ENCODE measurements around the gene FGF14.

The FGF14 gene

DNA sequence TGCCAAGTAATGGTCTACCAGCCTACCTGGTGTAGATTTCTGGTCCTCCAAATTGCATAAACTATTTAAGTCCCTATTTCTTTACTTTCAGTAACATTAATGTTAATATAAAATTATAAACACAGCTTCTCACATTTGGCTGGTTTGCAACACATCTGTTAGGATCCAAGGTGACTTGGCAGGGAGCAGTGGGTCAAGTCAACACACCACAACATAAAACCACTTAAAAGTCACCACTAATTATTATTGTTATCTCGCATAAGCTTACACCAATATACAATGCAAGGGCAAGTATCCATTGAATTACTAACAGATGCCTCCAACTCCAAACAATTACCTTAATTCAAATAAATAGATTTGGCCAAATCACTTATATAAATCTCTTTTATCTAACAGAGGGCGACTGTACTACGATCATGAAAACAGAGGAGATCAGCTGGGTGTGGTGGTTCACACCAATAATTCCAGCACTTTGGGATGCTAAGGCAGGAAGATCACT lies 74.7 kb downstream of the FGF14 start:
- H3K36me3 ChIP-seq (replicated peaks), result no peaks in the 10 kb centered on the region
- DNase-seq, result no peak
- no peak overlapping the region for H3K27ac ChIP-seq
- no peak overlapping the region for H3K4me3 ChIP-seq (ENCODE audit: low read depth, low read length)
- in situ Hi-C loops (cut with HindIII; ENCODE audit: low pct_ligation_motif_present, low sequenced_read_pairs), result no loop called here
- TF ChIP-seq CTCF (IDR thresholded peaks at IDR 0.05; ENCODE audit: low read depth, low read length, missing control alignments), result no peak
- H3K27me3 ChIP-seq (replicated peaks), result no peaks in the 10 kb centered on the region

DNA sequence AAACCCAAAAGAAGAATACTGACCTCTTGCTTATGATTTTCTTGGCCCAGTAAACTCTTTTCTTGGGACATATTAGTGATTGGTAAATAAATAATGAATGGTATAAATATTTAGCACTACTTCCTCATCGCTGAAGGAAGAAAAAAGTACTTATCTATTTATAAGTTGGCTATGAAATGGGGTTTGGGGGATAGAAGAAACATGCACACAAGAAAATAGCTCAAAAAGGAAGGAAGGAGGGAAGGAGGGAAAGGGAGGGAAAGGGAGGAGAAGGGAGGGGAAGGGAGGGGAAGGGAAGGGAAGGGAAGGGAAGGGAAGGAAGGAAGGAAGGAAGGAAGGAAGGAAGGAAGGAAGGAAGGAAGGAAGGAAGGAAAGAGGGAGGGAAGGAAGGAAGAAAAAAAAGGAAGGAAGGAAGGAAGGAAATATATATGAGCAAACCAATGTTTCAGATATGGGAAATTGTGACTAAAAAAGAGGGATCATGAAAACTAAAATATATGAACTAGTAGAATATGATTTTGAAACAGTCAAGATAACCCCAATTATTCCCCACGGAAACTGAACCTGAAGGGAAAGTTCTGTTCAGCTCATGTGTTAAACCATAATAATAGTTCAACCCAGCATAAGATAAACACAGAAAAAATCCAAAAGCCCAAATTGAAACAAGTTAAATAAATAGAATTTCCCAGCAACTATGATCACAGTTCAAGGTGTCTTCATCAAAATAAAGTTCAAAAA lies 75.3 kb downstream of the FGF14 start:
- Histone ChIP-seq H3K27ac (no peak overlapping the region), H3K4me3 (ENCODE audit: low read depth, low read length) (no peak overlapping the region), H3K27me3 (replicated peaks) (no peaks in the 10 kb centered on the region), H3K36me3 (replicated peaks) (no peaks in the 10 kb centered on the region)
- in situ Hi-C loops (cut with HindIII; ENCODE audit: low pct_ligation_motif_present, low sequenced_read_pairs), result no loop called here
- no peak for TF ChIP-seq CTCF (IDR thresholded peaks at IDR 0.05; ENCODE audit: low read depth, low read length, missing control alignments)
- no peak for DNase-seq

DNA sequence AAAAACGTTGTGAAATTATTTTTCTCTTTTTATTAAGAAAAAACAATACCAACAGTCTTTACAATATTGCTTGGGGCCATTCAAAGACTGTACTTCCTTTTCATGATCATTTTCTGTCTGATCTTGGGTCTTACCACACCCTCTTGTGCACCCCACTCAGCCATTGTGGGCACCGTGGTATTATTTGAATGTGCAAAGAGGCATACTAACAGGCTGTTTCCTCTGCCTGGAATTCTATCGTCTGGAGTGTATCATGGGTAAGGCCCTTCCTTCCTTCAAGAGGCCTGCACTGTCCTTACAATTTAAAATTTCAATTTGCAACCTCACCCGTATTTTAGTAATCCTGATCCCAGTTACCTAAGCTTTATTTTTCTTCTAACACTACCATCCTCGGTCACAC lies 76.5 kb downstream of the FGF14 start:
- no peak for TF ChIP-seq CTCF (IDR thresholded peaks at IDR 0.05; ENCODE audit: low read depth, low read length, missing control alignments)
- DNase-seq, result no peak
- Histone ChIP-seq H3K36me3 (replicated peaks) (no peaks in the 10 kb centered on the region), H3K27ac (no peak overlapping the region), H3K27me3 (replicated peaks) (no peaks in the 10 kb centered on the region), H3K4me3 (ENCODE audit: low read depth, low read length) (no peak overlapping the region)
- in situ Hi-C loops (cut with HindIII; ENCODE audit: low pct_ligation_motif_present, low sequenced_read_pairs), result no loop called here

DNA sequence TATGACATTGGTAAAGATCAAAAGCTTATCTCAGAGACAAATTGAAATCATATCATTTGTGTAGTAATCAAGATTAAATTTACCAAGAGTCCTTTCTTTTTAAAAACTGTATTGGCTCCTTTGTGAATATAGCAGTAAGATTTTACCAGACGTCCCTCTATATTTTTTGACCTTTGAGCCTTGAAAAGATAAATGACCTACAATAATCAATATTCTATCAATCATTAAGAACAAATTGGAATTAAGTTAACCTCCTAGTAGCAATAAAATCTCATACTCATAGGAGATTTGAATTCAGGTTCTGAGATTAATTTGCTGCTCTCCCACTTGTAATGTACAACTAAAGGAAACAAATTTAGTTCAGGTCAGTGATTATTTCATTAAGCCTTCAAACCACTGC lies 78.3 kb downstream of the FGF14 start:
- DNase-seq, result no peak
- TF ChIP-seq CTCF (IDR thresholded peaks at IDR 0.05; ENCODE audit: low read depth, low read length, missing control alignments), result no peak
- H3K4me3 ChIP-seq (ENCODE audit: low read depth, low read length), result no peak overlapping the region
- H3K27ac ChIP-seq, result no peak overlapping the region
- H3K27me3 ChIP-seq (replicated peaks), result no peaks in the 10 kb centered on the region
- in situ Hi-C loops (cut with HindIII; ENCODE audit: low pct_ligation_motif_present, low sequenced_read_pairs), result no loop called here
- H3K36me3 ChIP-seq (replicated peaks), result no peaks in the 10 kb centered on the region

- Histone ChIP-seq H3K36me3 (replicated peaks) (no peaks in the 10 kb centered on the region), H3K27me3 (replicated peaks) (no peaks in the 10 kb centered on the region), H3K27ac (no peak overlapping the region), H3K4me3 (ENCODE audit: low read depth, low read length) (no peak overlapping the region)
- no peak for DNase-seq
- in situ Hi-C loops (cut with HindIII; ENCODE audit: low pct_ligation_motif_present, low sequenced_read_pairs), result no loop called here
- no peak for TF ChIP-seq CTCF (IDR thresholded peaks at IDR 0.05; ENCODE audit: low read depth, low read length, missing control alignments)
These were observed 78.8 kb downstream of the FGF14 start for GRCh38 chr13:102323012-102323411.

GRCh38 chr13:102322211-102322610 lies 79.6 kb downstream of the FGF14 start:
- Histone ChIP-seq H3K4me3 (ENCODE audit: low read depth, low read length) (no peak overlapping the region), H3K27me3 (replicated peaks) (no peaks in the 10 kb centered on the region), H3K27ac (no peak overlapping the region), H3K36me3 (replicated peaks) (no peaks in the 10 kb centered on the region)
- TF ChIP-seq CTCF (IDR thresholded peaks at IDR 0.05; ENCODE audit: low read depth, low read length, missing control alignments), result no peak
- in situ Hi-C loops (cut with HindIII; ENCODE audit: low pct_ligation_motif_present, low sequenced_read_pairs), result no loop called here
- no peak for DNase-seq

Data from brain microvascular endothelial cell (primary cell).